GM18858 (cell line): ENCODE results near the gene COL1A2.

ENCODE experiments used
- ATAC-seq: cut with Tn5 transposase; IDR thresholded peaks from one replicate; pipeline ENCODE4 v1.9.1; 2021; ENCODE audit not compliant: unreplicated experiment

COL1A2 gene

GRCh38 chr7:94394437-94395140 lies at the start of gene COL1A2:
COL1A2 (plus strand) TSS chr7:94394895; CDS start chr7:94395032, 137 bp downstream.
- no peak for ATAC-seq

GRCh38 chr7:94345907-94346306 lies 48.8 kb upstream of the COL1A2 start:
- no peak for ATAC-seq

- ATAC-seq, result no peak
Observed at GRCh38 chr7:94348142-94348541, 46.6 kb upstream of the COL1A2 start.

- ATAC-seq, result no peak
Observed at GRCh38 chr7:94350734-94351133, 44.0 kb upstream of the COL1A2 start.

- no peak for ATAC-seq
Observed at GRCh38 chr7:94351703-94352102, 43.0 kb upstream of the COL1A2 start.

- no peak for ATAC-seq
Observed at GRCh38 chr7:94352887-94353286, 41.8 kb upstream of the COL1A2 start.

GRCh38 chr7:94354953-94355352 lies 39.7 kb upstream of the COL1A2 start:
- ATAC-seq, result no peak

GRCh38 chr7:94355454-94355853 lies 39.2 kb upstream of the COL1A2 start:
- ATAC-seq, result no peak

- ATAC-seq, result no peak
Observed at GRCh38 chr7:94357076-94357475, 37.6 kb upstream of the COL1A2 start.

- ATAC-seq, result no peak
Observed at GRCh38 chr7:94360926-94361325, 33.8 kb upstream of the COL1A2 start.

GRCh38 chr7:94362276-94362675 lies 32.4 kb upstream of the COL1A2 start:
- no peak for ATAC-seq

- no peak for ATAC-seq
Observed at GRCh38 chr7:94364816-94365215, 29.9 kb upstream of the COL1A2 start.

- ATAC-seq, result no peak
Observed at GRCh38 chr7:94366163-94366562, 28.5 kb upstream of the COL1A2 start.

- ATAC-seq, result no peak
Observed at GRCh38 chr7:94366832-94367231, 27.9 kb upstream of the COL1A2 start.

- no peak for ATAC-seq
Observed at GRCh38 chr7:94367949-94368348, 26.7 kb upstream of the COL1A2 start.

GRCh38 chr7:94368371-94368791 lies 26.3 kb upstream of the COL1A2 start:
- no peak for ATAC-seq

GRCh38 chr7:94374231-94374630 lies 20.5 kb upstream of the COL1A2 start:
- no peak for ATAC-seq

- ATAC-seq, result no peak
Observed at GRCh38 chr7:94374721-94375566, 19.8 kb upstream of the COL1A2 start.

GRCh38 chr7:94375691-94376090 lies 19.0 kb upstream of the COL1A2 start:
- ATAC-seq, result no peak

GRCh38 chr7:94376281-94376680 lies 18.4 kb upstream of the COL1A2 start:
- no peak for ATAC-seq

- ATAC-seq, result no peak
Observed at GRCh38 chr7:94378356-94378755, 16.3 kb upstream of the COL1A2 start.

- ATAC-seq, result no peak
Observed at GRCh38 chr7:94380264-94380663, 14.4 kb upstream of the COL1A2 start.
